WERI-Rb-1 (cell line): ENCODE data around the gene ADI1.
A peak's percentile ranks its signal among the peaks of the same experiment; 100 is the strongest.
"Not testable (repeated sequence)": the region's sequence is repeated elsewhere in the genome, so short reads cannot be mapped to it uniquely, and the experiment has no call there.

Experiments
- DNase-seq: peaks from one replicate; pipeline ENCODE4 v3.0.0-alpha.2; 2020
- H3K27ac ChIP-seq: fragments of 250-450 bp; sonication (Bioruptor Pico); 2 replicates; pipeline ENCODE4 v1.5.1; 2020; ENCODE audit warnings: mild to moderate bottlenecking, moderate library complexity
- H3K27me3 ChIP-seq: fragments of 250-450 bp; sonication (Bioruptor Pico); 2 replicates; pipeline ENCODE4 v1.5.1; 2021; ENCODE audit warnings: mild to moderate bottlenecking, low read depth, moderate library complexity; ENCODE audit not compliant: insufficient read depth, severe bottlenecking
- H3K36me3 ChIP-seq: fragments of 250-450 bp; sonication (Bioruptor Pico); 2 replicates; pipeline ENCODE4 v1.5.1; 2020; ENCODE audit warnings: mild to moderate bottlenecking, moderate library complexity
- H3K4me3 ChIP-seq: 2 replicates; pipeline ENCODE4 v1.5.1; 2011; ENCODE audit warnings: low read depth, mild to moderate bottlenecking, control low read depth, low read length
- H3K9me3 ChIP-seq: fragments of 250-450 bp; sonication (Bioruptor Pico); 2 replicates; pipeline ENCODE4 v1.5.1; 2021; ENCODE audit warnings: mild to moderate bottlenecking, moderate library complexity; ENCODE audit not compliant: severe bottlenecking
- TF ChIP-seq, protein P1 (sequence below): IDR thresholded peaks from 2 replicates; pipeline ENCODE4 v1.5.1; 2011; ENCODE audit warnings: low read depth, mild to moderate bottlenecking, control low read depth, inconsistent platforms, low read length

ADI1 gene

DNA sequence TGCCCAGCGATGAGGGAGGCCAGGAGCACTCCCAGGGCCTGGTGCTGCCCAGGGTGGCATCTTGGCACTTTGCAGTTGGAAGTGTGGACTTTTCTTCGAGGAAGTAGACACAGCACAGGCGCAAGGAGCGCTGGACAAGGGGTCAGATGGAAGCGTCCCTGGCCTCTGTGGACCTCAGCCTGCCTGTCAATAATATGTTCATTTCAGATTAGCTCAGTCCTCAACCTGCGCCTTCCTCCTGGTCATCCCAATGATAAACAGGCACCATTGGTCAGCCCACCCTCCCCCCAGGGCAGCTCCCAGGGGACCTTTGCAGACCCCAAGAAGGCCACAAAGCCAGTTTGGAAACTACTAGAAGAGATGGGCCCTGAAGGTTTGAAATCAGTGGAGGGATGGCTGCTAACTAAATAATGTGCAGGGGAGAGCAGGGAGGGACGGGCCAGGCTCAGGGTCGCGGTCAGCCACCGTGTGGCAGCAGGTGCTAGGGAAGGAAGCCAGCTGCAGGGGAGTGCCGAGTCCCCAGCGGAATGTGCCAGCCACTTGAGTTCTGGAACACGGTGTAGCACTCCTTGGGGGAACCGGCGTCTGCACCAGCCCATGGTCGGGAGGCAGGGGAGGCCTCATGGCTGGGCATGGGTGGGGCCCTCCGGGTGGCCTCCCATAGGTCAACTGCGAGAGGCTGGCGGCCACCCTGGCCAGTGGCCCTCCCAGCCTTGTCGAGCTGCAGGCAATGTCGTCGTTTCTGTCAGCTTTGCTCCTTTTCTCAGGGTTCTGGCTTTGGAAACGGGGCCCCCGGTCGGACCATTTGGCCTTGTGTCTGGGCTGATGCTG lies 59.9 kb downstream of the ADI1 start:
- H3K27me3 ChIP-seq = no peaks in the 10 kb centered on the region
- TF ChIP-seq, protein P1, sequence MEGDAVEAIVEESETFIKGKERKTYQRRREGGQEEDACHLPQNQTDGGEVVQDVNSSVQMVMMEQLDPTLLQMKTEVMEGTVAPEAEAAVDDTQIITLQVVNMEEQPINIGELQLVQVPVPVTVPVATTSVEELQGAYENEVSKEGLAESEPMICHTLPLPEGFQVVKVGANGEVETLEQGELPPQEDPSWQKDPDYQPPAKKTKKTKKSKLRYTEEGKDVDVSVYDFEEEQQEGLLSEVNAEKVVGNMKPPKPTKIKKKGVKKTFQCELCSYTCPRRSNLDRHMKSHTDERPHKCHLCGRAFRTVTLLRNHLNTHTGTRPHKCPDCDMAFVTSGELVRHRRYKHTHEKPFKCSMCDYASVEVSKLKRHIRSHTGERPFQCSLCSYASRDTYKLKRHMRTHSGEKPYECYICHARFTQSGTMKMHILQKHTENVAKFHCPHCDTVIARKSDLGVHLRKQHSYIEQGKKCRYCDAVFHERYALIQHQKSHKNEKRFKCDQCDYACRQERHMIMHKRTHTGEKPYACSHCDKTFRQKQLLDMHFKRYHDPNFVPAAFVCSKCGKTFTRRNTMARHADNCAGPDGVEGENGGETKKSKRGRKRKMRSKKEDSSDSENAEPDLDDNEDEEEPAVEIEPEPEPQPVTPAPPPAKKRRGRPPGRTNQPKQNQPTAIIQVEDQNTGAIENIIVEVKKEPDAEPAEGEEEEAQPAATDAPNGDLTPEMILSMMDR = peak; percentile 67
- H3K4me3 ChIP-seq = no peak overlapping the region
- H3K36me3 ChIP-seq = peaks cover 20% of the 10 kb centered on the region
- no peaks in the 10 kb centered on the region for H3K9me3 ChIP-seq
- no peak overlapping the region for H3K27ac ChIP-seq
- DNase-seq = peak; percentile 56

DNA sequence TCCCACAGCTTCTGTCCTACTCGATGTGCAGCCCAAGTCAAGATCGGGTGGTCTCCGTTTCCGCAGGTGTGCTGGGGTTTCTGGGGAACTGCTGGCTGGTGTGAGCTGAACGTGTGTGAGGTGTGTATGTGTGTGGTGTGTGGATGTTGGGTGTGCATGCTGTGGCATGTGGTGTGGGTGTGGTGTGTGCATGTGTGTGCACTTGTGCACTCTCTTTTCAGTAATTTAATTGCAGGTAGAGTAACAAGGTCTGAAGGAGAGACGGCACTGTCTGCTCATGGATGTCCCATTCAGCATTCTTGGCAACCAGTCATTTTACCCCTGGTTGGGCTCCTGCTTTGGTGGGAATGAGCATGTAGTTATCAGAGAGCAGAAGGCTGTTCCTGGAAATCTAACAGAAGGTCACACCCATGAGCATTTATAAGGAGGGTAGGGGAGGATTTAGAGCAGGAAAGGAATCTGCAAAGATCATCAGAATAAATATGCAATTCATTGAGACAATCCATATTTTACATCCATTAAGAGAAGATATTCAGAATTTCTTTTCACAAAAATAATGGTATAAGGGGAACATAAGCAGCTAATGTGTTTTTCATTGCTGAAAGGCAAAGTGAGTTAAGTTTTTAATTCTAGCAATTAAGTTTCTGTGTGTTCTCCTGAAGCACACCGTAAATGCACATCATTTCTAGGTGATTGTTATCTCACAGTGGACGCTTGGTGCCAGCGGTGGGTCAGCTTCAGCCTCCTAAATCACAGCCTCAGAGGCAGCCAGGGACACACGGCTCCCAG lies 60.7 kb downstream of the ADI1 start:
- Histone ChIP-seq H3K9me3 (no peaks in the 10 kb centered on the region), H3K4me3 (no peak overlapping the region), H3K27me3 (no peaks in the 10 kb centered on the region), H3K36me3 (peaks cover 20% of the 10 kb centered on the region), H3K27ac (no peak overlapping the region)
- TF ChIP-seq, protein P1 = no peak
- DNase-seq = no peak

DNA sequence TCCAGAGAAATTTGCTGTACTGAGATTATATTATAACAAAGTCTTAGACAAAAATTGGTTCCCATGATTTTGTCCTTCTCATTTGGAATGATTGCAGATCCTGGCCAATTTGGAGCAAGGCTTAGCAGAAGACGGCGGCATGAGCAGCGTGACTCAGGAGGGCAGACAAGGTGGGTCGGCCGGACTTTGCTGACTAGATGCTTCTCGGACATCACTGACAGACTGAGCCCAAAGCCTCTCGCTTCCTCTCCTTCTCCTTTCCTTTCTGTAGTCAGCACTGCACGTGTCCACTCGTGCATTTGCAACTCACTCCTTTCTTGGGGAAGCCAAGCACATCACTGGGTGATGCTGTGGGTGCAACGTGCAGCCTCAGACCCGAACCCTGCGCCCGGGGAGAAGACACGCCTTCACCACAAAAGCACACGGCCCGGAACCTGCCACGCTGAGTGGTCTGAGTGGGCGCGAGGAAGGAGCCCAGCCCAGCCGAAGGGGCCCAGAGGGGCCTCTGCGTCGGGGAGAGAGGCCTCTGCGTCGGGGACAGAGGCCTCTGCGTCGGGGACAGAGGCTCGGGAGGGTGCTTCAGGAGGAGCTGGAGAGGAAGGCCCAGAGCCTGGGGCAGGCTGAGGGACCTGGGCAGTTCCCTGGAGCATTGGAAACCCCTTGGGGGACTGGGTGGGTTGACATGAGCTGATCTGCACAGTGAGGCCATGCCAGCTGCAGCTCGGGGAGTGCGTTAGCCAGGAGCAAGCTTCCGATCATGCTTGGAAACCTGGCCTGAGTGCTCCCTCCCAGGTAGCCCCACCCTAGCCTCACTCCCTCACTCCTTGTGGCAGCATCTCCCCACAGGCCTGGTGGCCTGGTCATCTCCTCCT lies 61.6 kb downstream of the ADI1 start:
- Histone ChIP-seq H3K9me3 (no peaks in the 10 kb centered on the region), H3K27me3 (no peaks in the 10 kb centered on the region), H3K4me3 (no peak overlapping the region), H3K36me3 (peaks cover 21% of the 10 kb centered on the region), H3K27ac (no peak overlapping the region)
- TF ChIP-seq, protein P1 = no peak
- no peak for DNase-seq

DNA sequence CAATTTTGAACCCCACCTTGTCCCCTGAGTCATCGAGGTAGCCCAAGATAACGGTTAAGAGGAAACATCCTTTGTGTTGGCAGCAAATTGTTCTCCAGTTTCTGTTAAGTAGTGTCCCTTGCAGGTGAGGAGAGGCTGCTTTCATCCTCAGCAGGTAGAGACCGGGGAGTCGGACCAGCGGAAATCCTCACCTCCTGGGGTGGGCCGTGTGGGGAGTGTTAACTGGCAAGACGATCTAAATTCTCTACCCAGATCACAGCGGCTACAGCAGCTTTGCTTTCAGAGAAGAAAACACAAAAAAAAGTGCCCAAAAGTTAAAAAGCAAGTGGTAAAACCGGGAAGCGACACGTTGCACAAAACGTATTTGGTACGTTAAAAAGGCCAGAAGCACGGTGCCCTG lies 63.2 kb downstream of the ADI1 start:
- no peak overlapping the region for H3K4me3 ChIP-seq
- TF ChIP-seq, protein P1 = no peak
- H3K36me3 ChIP-seq = peaks cover 25% of the 10 kb centered on the region
- H3K9me3 ChIP-seq = no peaks in the 10 kb centered on the region
- no peaks in the 10 kb centered on the region for H3K27me3 ChIP-seq
- no peak for DNase-seq
- H3K27ac ChIP-seq = no peak overlapping the region

DNA sequence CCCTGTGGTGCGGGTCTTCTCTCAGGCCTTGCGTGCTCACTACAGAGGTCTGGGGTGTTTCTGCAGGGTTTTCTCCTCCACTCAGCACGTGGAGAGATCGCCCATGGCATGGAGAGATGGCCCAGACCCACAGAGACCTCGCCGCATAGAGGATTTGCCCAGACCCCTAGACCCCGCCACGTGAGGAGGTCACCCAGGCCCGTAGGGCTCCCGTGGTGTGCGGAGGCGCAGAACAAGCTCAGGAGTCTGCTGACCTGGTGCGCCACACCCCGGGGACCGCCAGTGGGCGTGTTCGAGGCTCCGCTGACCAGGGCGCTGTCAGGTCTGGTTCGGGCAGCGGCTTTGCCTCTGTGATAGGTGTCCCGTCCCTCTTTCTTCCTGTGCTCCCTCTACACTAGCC lies 64.5 kb downstream of the ADI1 start:
- no peak for DNase-seq
- TF ChIP-seq, protein P1 = no peak
- Histone ChIP-seq H3K9me3 (no peaks in the 10 kb centered on the region), H3K4me3 (no peak overlapping the region), H3K27me3 (no peaks in the 10 kb centered on the region), H3K27ac (no peak overlapping the region), H3K36me3 (peaks cover 30% of the 10 kb centered on the region)

DNA sequence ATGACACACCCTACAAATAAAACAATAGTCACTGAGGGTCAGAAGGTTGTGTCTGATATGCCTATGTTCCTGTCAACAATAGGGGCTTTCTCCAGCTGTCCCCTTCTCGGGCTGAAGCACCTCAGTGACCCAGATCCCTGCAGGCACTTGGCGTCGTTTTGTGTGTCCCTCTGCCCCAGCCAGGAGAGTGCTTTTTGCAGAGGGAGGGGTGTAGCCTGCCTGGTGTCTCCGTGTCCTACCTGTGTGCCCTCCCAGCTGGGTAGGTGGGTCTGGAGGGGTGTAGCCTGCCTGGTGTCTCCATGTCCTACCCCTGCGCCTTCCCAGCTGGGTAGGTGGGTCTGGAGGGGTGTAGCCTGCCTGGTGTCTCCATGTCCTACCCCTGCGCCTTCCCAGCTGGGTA lies 65.3 kb downstream of the ADI1 start:
- not testable (repeated sequence) for DNase-seq
- peaks cover 34% of the 10 kb centered on the region for H3K36me3 ChIP-seq

More for the DNA sequence above, 65.3 kb downstream of the ADI1 start:
- not testable (repeated sequence) for H3K9me3 ChIP-seq, H3K4me3 ChIP-seq, H3K27me3 ChIP-seq, H3K27ac ChIP-seq
